H1 (cell line): ENCODE results near the gene SLN. TPM values are rescaled to one million over a fixed set of nuclear protein-coding genes. Genes with fewer than 3 reads are reported as not detected.

Experiments
- ASH2L ChIP-seq: fragments of 200-600, 300-600 bp; sonication (generic); IDR thresholded peaks from one replicate; pipeline ENCODE4 v1.7.1; 2017; ENCODE audit warnings: low read length
- BACH1 ChIP-seq: IDR thresholded peaks from 2 replicates; pipeline ENCODE4 v1.6.1; 2012; ENCODE audit warnings: low read length, improper control_type of control experiment
- BCL11A ChIP-seq, 2 experiments: IDR thresholded peaks; one replicate each; pipeline ENCODE4 v1.6.1; 2011; ENCODE audit warnings: low read depth in 2 of 2, low read length in 2 of 2, mild to moderate bottlenecking in 2 of 2
- CHD7 ChIP-seq: fragments of 300-600 bp; sonication (generic); IDR thresholded peaks from 2 replicates; pipeline ENCODE4 v1.7.1; 2012; ENCODE audit warnings: low read length, moderate library complexity, mild to moderate bottlenecking, inconsistent platforms; ENCODE audit not compliant: insufficient replicate concordance
- GTF2F1 ChIP-seq: IDR thresholded peaks from 2 replicates; pipeline ENCODE4 v1.6.1; 2012; ENCODE audit warnings: low read depth, low read length, improper control_type of control experiment, borderline replicate concordance
- KDM4A ChIP-seq: IDR thresholded peaks from one replicate; pipeline ENCODE4 v1.7.1; 2012; ENCODE audit warnings: low read depth, mild to moderate bottlenecking, moderate library complexity, low read length, inconsistent platforms; ENCODE audit not compliant: severe bottlenecking
- NRF1 ChIP-seq: IDR thresholded peaks from 2 replicates; pipeline ENCODE4 v1.6.1; 2011; ENCODE audit warnings: mild to moderate bottlenecking, low read depth, low read length, improper control_type of control experiment
- PHF8 ChIP-seq: fragments of 200-600 bp; sonication (generic); conservative IDR thresholded peaks from 2 replicates; pipeline ENCODE4 v1.7.1; 2012; ENCODE audit warnings: low read depth, mild to moderate bottlenecking, inconsistent platforms, low read length, moderate library complexity
- SAP30 ChIP-seq: fragments of 300-600 bp; sonication (generic); IDR thresholded peaks from 2 replicates; pipeline ENCODE4 v1.7.1; 2012; ENCODE audit warnings: low read length, moderate library complexity, mild to moderate bottlenecking, inconsistent platforms; ENCODE audit not compliant: insufficient read depth, insufficient replicate concordance
- SIRT6 ChIP-seq: IDR thresholded peaks from one replicate; pipeline ENCODE4 v1.7.1; 2012; ENCODE audit warnings: low read length, inconsistent platforms
- polyA plus RNA-seq, 7 experiments: library from polyadenylated mRNA; depleted of rRNA in 3 of 7; stranded (reverse) in 5 of 7; unstranded in 2 of 7; fragments of >200 nt in 5 of 7; fragments of 200-250 nt in 2 of 7; gene quantifications; 1 replicate in 5 of 7; 2 replicates in 1 of 7; 4 replicates in 1 of 7; pipeline versions ENCODE4 v1.2.1 to v1.2.3, GENCODE V29; 2011 to 2013; ENCODE audit warnings: missing spikeins in 2 of 7, mixed read lengths in 2 of 7
- total RNA-seq: library from RNA; stranded (reverse); fragmentation: NEBNext Ultra II Directional; extraction: Animal tissue kit (Norgen Biotek cat#: 25700); gene quantifications from 2 replicates; pipeline ENCODE4 v1.2.1, GENCODE V29; 2021

The SLN gene
- total and polyA plus RNA-seq, 2 of the 8 experiments (the other 6 are each of a cell fraction or from before 2014, with no cell fraction given): not detected

- no peak for TF ChIP-seq CHD7
- TF ChIP-seq NRF1: no peak
- no peak for TF ChIP-seq BCL11A (IDR thresholded peaks at IDR 0.05; ENCODE audit: low read depth in 2 of 2, low read length in 2 of 2)
- TF ChIP-seq PHF8: no peak
- no peak for TF ChIP-seq SAP30
- TF ChIP-seq KDM4A: no peak
- no peak for TF ChIP-seq BACH1
- no peak for TF ChIP-seq SIRT6
- no peak for TF ChIP-seq GTF2F1
- no peak for TF ChIP-seq ASH2L
- TF ChIP-seq, all 59 proteins: peak for 0
Measured at GRCh38 chr11:107750313-107750712, 38.5 kb upstream of the SLN start (continued).
